Panc1 (cell line): ENCODE data around the gene ITLN2. TPM values are rescaled to one million over a fixed set of nuclear protein-coding genes. Genes with fewer than 3 reads are reported as not detected.
"Not testable (repeated sequence)": the region's sequence is repeated elsewhere in the genome, so short reads cannot be mapped to it uniquely, and the experiment has no call there.

Experiments
- ATAC-seq: fragments of 200-7000 bp; cut with Tn5 transposase; 2 replicates; pipeline ENCODE4 v1.9.1; 2020; ENCODE audit warnings: mild to moderate bottlenecking, moderate library complexity
- BruUV-seq: library from RNA; stranded (reverse); fragments of 400-500 nt; replicated peaks from 2 replicates; lab custom pipeline; 2021; lab: Mats Ljungman, UMichigan
- CTCF ChIA-PET: fragments of 300-600 bp; sonication (Branson Sonifier 250); formaldehyde crosslinking; loops from one replicate; lab custom pipeline; 2022; ENCODE audit warnings: antibody characterized with exemption; lab: Charles Lee
- POLR2A ChIA-PET: fragments of 300-600 bp; sonication (Branson Sonifier 250); formaldehyde crosslinking; loops from one replicate; lab custom pipeline; 2022; ENCODE audit warnings: antibody characterized with exemption; lab: Charles Lee
- DNase-seq: peaks from one replicate; pipeline ENCODE4 v3.0.0-alpha.2; 2010; ENCODE audit warnings: low read depth, low spot score
- H3K27ac ChIP-seq: 2 replicates; pipeline ENCODE4 v1.5.1; 2011; ENCODE audit warnings: mild to moderate bottlenecking, low read length, inconsistent platforms
- H3K27me3 ChIP-seq: fragments of 200-500 bp; sonication (Bioruptor generic); 2 replicates; pipeline ENCODE4 v1.6.0; 2014; ENCODE audit warnings: low read length, inconsistent platforms; ENCODE audit not compliant: control insufficient read depth, insufficient read depth
- H3K36me3 ChIP-seq: fragments of 200-500 bp; sonication (Bioruptor generic); 2 replicates; pipeline ENCODE4 v1.5.1; 2014; ENCODE audit warnings: inconsistent platforms, mild to moderate bottlenecking, low read length, moderate library complexity; ENCODE audit not compliant: control insufficient read depth, insufficient read depth
- H3K4me1 ChIP-seq: 2 replicates; pipeline ENCODE4 v1.5.1; 2011; ENCODE audit warnings: inconsistent platforms, mild to moderate bottlenecking, low read length, moderate library complexity; ENCODE audit not compliant: control insufficient read depth, insufficient read depth
- H3K4me3 ChIP-seq, 2 experiments: 2 replicates each; pipeline ENCODE4 v1.5.1; 2011 to 2012; ENCODE audit warnings: low read depth in 2 of 2, low read length in 2 of 2, mild to moderate bottlenecking in 2 of 2, inconsistent platforms in 1 of 2, moderate library complexity in 1 of 2
- H3K9me3 ChIP-seq: fragments of 200-500 bp; sonication (Bioruptor generic); 2 replicates; pipeline ENCODE4 v1.5.1; 2014; ENCODE audit warnings: low read depth, mild to moderate bottlenecking, inconsistent platforms, low read length, moderate library complexity; ENCODE audit not compliant: control insufficient read depth, insufficient read depth
- POLR2AphosphoS5 ChIP-seq: IDR thresholded peaks from 2 replicates; pipeline ENCODE4 v1.6.1; 2012; ENCODE audit warnings: mild to moderate bottlenecking, low read depth, low read length, moderate library complexity
- SIN3A ChIP-seq: IDR thresholded peaks from 2 replicates; pipeline ENCODE4 v1.6.1; 2012; ENCODE audit warnings: low read depth, mild to moderate bottlenecking, low read length, moderate library complexity, borderline replicate concordance; ENCODE audit not compliant: insufficient read depth
- TCF7L2 ChIP-seq: IDR thresholded peaks from 2 replicates; pipeline ENCODE4 v1.6.1; 2011; ENCODE audit warnings: mild to moderate bottlenecking, low read depth, low read length, inconsistent platforms
- in situ Hi-C: cut with HindIII; loops from 2 replicates; pipeline ENCODE4 v1.10.0; 2016; ENCODE audit warnings: low sequenced_read_pairs, low pct_unique_long_range_greater_than_20kb
- intact Hi-C: fragments of 100-400 bp; cut with micrococcal nuclease; formaldehyde crosslinking; loops from one replicate; pipeline ENCODE4 v1.10.0; 2022; ENCODE audit not compliant: unreplicated experiment
- total RNA-seq: library from RNA; stranded (reverse); gene quantifications from one replicate; pipeline ENCODE4 v1.2.1, GENCODE V29; 2021; ENCODE audit not compliant: unreplicated experiment
- TF ChIP-seq, protein P1 (sequence below): fragments of 450-650 bp; IDR thresholded peaks from 2 replicates; pipeline ENCODE4 v1.5.1; 2017; ENCODE audit warnings: mild to moderate bottlenecking
- TF ChIP-seq, protein P2 (sequence below), 2 experiments: IDR thresholded peaks; 2 replicates each; pipeline ENCODE4 v1.6.1; 2011 to 2012; ENCODE audit warnings: low read depth in 2 of 2, control low read depth in 1 of 2, low read length in 1 of 2, mild to moderate bottlenecking in 1 of 2, moderate library complexity in 1 of 2; ENCODE audit not compliant: insufficient read depth in 1 of 2

The ITLN2 gene
- total RNA-seq, 1 experiment from 2014 or later: not detected

GRCh38 chr1:160935527-160936258 is 18.9 kb downstream of the ITLN2 start:
- no TSS peak for BruUV-seq
- no peaks in the 10 kb centered on the region for H3K27me3 ChIP-seq
- intact Hi-C loops: no loop called here

GRCh38 chr1:160933305-160933704 is 21.3 kb downstream of the ITLN2 start:
- H3K4me3 ChIP-seq, H3K9me3 ChIP-seq, H3K36me3 ChIP-seq, BruUV-seq, H3K27me3 ChIP-seq, ATAC-seq, CTCF ChIA-PET, H3K27ac ChIP-seq, intact Hi-C loops, DNase-seq, POLR2A ChIA-PET, H3K4me1 ChIP-seq, in situ Hi-C loops: not testable (repeated sequence)

More at GRCh38 chr1:160935527-160936258, 18.9 kb downstream of the ITLN2 start:
- no peaks in the 10 kb centered on the region for H3K36me3 ChIP-seq
- POLR2A ChIA-PET: no interaction called here
- no peaks in the 10 kb centered on the region for H3K4me1 ChIP-seq
- in situ Hi-C loops: no loop called here
- H3K9me3 ChIP-seq: no peaks in the 10 kb centered on the region
- ATAC-seq (no peak), DNase-seq (no peak)
- H3K4me3 ChIP-seq: no peak overlapping the region
- TF ChIP-seq, protein P1, sequence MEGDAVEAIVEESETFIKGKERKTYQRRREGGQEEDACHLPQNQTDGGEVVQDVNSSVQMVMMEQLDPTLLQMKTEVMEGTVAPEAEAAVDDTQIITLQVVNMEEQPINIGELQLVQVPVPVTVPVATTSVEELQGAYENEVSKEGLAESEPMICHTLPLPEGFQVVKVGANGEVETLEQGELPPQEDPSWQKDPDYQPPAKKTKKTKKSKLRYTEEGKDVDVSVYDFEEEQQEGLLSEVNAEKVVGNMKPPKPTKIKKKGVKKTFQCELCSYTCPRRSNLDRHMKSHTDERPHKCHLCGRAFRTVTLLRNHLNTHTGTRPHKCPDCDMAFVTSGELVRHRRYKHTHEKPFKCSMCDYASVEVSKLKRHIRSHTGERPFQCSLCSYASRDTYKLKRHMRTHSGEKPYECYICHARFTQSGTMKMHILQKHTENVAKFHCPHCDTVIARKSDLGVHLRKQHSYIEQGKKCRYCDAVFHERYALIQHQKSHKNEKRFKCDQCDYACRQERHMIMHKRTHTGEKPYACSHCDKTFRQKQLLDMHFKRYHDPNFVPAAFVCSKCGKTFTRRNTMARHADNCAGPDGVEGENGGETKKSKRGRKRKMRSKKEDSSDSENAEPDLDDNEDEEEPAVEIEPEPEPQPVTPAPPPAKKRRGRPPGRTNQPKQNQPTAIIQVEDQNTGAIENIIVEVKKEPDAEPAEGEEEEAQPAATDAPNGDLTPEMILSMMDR: no peak
- TF ChIP-seq, protein P2, sequence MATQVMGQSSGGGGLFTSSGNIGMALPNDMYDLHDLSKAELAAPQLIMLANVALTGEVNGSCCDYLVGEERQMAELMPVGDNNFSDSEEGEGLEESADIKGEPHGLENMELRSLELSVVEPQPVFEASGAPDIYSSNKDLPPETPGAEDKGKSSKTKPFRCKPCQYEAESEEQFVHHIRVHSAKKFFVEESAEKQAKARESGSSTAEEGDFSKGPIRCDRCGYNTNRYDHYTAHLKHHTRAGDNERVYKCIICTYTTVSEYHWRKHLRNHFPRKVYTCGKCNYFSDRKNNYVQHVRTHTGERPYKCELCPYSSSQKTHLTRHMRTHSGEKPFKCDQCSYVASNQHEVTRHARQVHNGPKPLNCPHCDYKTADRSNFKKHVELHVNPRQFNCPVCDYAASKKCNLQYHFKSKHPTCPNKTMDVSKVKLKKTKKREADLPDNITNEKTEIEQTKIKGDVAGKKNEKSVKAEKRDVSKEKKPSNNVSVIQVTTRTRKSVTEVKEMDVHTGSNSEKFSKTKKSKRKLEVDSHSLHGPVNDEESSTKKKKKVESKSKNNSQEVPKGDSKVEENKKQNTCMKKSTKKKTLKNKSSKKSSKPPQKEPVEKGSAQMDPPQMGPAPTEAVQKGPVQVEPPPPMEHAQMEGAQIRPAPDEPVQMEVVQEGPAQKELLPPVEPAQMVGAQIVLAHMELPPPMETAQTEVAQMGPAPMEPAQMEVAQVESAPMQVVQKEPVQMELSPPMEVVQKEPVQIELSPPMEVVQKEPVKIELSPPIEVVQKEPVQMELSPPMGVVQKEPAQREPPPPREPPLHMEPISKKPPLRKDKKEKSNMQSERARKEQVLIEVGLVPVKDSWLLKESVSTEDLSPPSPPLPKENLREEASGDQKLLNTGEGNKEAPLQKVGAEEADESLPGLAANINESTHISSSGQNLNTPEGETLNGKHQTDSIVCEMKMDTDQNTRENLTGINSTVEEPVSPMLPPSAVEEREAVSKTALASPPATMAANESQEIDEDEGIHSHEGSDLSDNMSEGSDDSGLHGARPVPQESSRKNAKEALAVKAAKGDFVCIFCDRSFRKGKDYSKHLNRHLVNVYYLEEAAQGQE (IDR thresholded peaks at IDR 0.05; ENCODE audit: insufficient read depth in 1 of 2, low read depth in 2 of 2, low read length in 1 of 2): no peak
- TF ChIP-seq SIN3A (no peak), POLR2AphosphoS5 (no peak), TCF7L2 (no peak)
- no peak overlapping the region for H3K27ac ChIP-seq
- CTCF ChIA-PET: no interaction called here

DNA sequence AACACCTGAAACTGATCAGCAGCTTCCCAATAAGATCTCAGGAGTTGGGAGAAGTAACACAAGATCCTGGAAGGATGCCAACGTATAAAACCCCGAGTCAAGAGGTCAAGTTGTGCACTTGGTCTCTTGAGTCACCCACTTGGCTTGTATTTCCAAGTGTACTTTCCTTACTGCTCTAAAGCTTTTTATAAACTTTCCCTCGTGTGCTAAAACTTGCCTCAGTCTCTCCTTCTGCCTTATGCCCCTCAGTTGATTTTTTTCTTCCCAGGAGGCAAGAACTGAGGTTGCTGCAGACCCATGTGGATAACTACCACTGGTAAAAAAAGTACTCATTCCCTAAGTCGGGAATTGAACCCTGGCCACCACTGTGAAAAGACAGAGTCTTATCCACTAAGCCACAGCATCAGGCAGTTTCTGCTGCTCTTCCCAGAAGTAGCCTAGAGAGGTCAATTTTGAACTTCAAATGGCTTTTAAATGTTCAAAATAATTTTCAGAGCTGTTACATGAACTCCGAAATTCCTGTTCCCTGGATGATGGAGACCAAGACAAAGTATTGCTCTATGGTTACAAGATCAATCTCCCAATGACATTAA is 28.9 kb downstream of the ITLN2 start:
- POLR2A ChIA-PET: no interaction called here
- CTCF ChIA-PET: no interaction called here
- DNase-seq (peak; percentile 18), ATAC-seq (peak; percentile 71; the same call in 1 of the 2 replicates)
- intact Hi-C loops: no loop called here
- no peaks in the 10 kb centered on the region for H3K27me3 ChIP-seq
- H3K9me3 ChIP-seq: no peaks in the 10 kb centered on the region
- H3K4me1 ChIP-seq: no peaks in the 10 kb centered on the region
- in situ Hi-C loops: no loop called here
- no peak overlapping the region for H3K27ac ChIP-seq
- H3K4me3 ChIP-seq: no peak overlapping the region
- no peaks in the 10 kb centered on the region for H3K36me3 ChIP-seq
- TF ChIP-seq, protein P2 (IDR thresholded peaks at IDR 0.05; ENCODE audit: insufficient read depth in 1 of 2, low read depth in 2 of 2, low read length in 1 of 2): no peak
- TF ChIP-seq POLR2AphosphoS5: no peak
- TF ChIP-seq TCF7L2: no peak
- TF ChIP-seq, protein P1: no peak
- TF ChIP-seq SIN3A: no peak
- no TSS peak for BruUV-seq
